Liver (tissue), 3 donors: ENCODE data around the gene ABCC10.

Source experiments
- EGR1 ChIP-seq, 2 donors: IDR thresholded peaks; 2 replicates each; pipeline ENCODE4 v1.6.1; 2016 to 2018; ENCODE audit warnings: antibody characterized with exemption in 2 of 2, low read depth in 2 of 2
- GABPA ChIP-seq, 2 donors: IDR thresholded peaks in 1 of 2; conservative IDR thresholded peaks in 1 of 2; 2 replicates each; pipeline ENCODE4 v1.6.1; 2016; ENCODE audit warnings: antibody characterized with exemption in 2 of 2, mild to moderate bottlenecking in 1 of 2, moderate library complexity in 1 of 2
- JUND ChIP-seq, 2 donors: IDR thresholded peaks; 2 replicates each; pipeline ENCODE4 v1.6.1; 2016; ENCODE audit warnings: antibody characterized with exemption in 2 of 2
- RAD21 ChIP-seq, 2 donors: IDR thresholded peaks; 2 replicates each; pipeline ENCODE4 v1.6.1; 2016; ENCODE audit warnings: antibody characterized with exemption in 2 of 2, mild to moderate bottlenecking in 2 of 2
- SP1 ChIP-seq: IDR thresholded peaks from 2 replicates; pipeline ENCODE4 v1.6.1; 2018; ENCODE audit warnings: antibody characterized with exemption, mild to moderate bottlenecking
- TAF1 ChIP-seq: conservative IDR thresholded peaks from 2 replicates; pipeline ENCODE4 v1.6.1; 2016; ENCODE audit warnings: antibody characterized with exemption, mild to moderate bottlenecking
- YY1 ChIP-seq: IDR thresholded peaks from 2 replicates; pipeline ENCODE4 v1.6.1; 2016; ENCODE audit warnings: antibody characterized with exemption, mild to moderate bottlenecking
- TF ChIP-seq, protein P1 (sequence below): IDR thresholded peaks from 2 replicates; pipeline ENCODE4 v1.6.1; 2016; ENCODE audit warnings: antibody characterized with exemption
- TF ChIP-seq, protein P2 (sequence below): fragments of 150-350 bp; IDR thresholded peaks from 2 replicates; pipeline ENCODE4 v1.5.1; 2017; ENCODE audit warnings: improper control_type of control experiment, low read depth, low read length; ENCODE audit not compliant: missing input control
- TF ChIP-seq, protein P3 (sequence below): IDR thresholded peaks from 2 replicates; pipeline ENCODE4 v1.6.1; 2016; ENCODE audit warnings: antibody characterized with exemption, mild to moderate bottlenecking
- TF ChIP-seq, protein P4 (sequence below): IDR thresholded peaks from 2 replicates; pipeline ENCODE4 v1.6.1; 2016; ENCODE audit warnings: antibody characterized with exemption
- TF ChIP-seq, protein P5 (sequence below): IDR thresholded peaks from 2 replicates; pipeline ENCODE4 v1.6.1; 2016; ENCODE audit warnings: antibody characterized with exemption
- donor health status: healthy.
- donor health status: healthy.

DNA sequence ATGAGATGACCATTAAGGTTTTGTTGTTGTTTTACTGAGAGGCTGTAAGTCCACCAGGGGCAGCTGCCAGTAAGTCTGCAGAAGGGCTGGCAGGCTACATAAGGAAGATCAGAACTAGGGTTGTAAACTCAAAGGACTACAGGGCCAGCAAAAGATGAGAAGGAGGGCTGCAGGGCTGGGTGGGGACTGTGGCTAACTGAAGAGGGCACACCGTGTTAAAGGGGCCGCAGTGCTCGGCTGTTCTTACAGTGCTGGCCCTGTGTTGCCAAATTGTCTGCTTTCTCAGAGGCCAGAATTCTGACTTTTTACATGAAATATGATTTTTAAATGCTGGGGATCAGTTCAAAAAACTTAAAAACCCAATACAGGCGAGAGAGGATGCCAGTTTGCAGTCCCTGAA, 32.4 kb upstream of the ABCC10 start:
- TF ChIP-seq, protein P1, sequence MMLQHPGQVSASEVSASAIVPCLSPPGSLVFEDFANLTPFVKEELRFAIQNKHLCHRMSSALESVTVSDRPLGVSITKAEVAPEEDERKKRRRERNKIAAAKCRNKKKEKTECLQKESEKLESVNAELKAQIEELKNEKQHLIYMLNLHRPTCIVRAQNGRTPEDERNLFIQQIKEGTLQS = no peak
- TF ChIP-seq, protein P2, sequence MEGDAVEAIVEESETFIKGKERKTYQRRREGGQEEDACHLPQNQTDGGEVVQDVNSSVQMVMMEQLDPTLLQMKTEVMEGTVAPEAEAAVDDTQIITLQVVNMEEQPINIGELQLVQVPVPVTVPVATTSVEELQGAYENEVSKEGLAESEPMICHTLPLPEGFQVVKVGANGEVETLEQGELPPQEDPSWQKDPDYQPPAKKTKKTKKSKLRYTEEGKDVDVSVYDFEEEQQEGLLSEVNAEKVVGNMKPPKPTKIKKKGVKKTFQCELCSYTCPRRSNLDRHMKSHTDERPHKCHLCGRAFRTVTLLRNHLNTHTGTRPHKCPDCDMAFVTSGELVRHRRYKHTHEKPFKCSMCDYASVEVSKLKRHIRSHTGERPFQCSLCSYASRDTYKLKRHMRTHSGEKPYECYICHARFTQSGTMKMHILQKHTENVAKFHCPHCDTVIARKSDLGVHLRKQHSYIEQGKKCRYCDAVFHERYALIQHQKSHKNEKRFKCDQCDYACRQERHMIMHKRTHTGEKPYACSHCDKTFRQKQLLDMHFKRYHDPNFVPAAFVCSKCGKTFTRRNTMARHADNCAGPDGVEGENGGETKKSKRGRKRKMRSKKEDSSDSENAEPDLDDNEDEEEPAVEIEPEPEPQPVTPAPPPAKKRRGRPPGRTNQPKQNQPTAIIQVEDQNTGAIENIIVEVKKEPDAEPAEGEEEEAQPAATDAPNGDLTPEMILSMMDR = no peak
- TF ChIP-seq, protein P3, sequence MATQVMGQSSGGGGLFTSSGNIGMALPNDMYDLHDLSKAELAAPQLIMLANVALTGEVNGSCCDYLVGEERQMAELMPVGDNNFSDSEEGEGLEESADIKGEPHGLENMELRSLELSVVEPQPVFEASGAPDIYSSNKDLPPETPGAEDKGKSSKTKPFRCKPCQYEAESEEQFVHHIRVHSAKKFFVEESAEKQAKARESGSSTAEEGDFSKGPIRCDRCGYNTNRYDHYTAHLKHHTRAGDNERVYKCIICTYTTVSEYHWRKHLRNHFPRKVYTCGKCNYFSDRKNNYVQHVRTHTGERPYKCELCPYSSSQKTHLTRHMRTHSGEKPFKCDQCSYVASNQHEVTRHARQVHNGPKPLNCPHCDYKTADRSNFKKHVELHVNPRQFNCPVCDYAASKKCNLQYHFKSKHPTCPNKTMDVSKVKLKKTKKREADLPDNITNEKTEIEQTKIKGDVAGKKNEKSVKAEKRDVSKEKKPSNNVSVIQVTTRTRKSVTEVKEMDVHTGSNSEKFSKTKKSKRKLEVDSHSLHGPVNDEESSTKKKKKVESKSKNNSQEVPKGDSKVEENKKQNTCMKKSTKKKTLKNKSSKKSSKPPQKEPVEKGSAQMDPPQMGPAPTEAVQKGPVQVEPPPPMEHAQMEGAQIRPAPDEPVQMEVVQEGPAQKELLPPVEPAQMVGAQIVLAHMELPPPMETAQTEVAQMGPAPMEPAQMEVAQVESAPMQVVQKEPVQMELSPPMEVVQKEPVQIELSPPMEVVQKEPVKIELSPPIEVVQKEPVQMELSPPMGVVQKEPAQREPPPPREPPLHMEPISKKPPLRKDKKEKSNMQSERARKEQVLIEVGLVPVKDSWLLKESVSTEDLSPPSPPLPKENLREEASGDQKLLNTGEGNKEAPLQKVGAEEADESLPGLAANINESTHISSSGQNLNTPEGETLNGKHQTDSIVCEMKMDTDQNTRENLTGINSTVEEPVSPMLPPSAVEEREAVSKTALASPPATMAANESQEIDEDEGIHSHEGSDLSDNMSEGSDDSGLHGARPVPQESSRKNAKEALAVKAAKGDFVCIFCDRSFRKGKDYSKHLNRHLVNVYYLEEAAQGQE = no peak
- TF ChIP-seq SP1 (no peak), JUND (IDR thresholded peaks at IDR 0.05) (no peak), TAF1 (no peak), GABPA (IDR thresholded peaks at IDR 0.05 in 1 of 2, conservative IDR thresholded peaks at IDR 0.05 in 1 of 2) (no peak), EGR1 (IDR thresholded peaks at IDR 0.05; ENCODE audit: low read depth in 2 of 2) (no peak), YY1 (no peak), RAD21 (IDR thresholded peaks at IDR 0.05) (no peak)
- TF ChIP-seq, protein P4, sequence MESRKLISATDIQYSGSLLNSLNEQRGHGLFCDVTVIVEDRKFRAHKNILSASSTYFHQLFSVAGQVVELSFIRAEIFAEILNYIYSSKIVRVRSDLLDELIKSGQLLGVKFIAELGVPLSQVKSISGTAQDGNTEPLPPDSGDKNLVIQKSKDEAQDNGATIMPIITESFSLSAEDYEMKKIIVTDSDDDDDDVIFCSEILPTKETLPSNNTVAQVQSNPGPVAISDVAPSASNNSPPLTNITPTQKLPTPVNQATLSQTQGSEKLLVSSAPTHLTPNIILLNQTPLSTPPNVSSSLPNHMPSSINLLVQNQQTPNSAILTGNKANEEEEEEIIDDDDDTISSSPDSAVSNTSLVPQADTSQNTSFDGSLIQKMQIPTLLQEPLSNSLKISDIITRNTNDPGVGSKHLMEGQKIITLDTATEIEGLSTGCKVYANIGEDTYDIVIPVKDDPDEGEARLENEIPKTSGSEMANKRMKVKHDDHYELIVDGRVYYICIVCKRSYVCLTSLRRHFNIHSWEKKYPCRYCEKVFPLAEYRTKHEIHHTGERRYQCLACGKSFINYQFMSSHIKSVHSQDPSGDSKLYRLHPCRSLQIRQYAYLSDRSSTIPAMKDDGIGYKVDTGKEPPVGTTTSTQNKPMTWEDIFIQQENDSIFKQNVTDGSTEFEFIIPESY = no peak
- TF ChIP-seq, protein P5, sequence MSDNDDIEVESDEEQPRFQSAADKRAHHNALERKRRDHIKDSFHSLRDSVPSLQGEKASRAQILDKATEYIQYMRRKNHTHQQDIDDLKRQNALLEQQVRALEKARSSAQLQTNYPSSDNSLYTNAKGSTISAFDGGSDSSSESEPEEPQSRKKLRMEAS = no peak
